ENCODE results near the gene BTN3A1.
"Not testable (repeated sequence)": the region's sequence is repeated elsewhere in the genome, so short reads cannot be mapped to it uniquely, and the experiment has no call there.

Gene BTN3A1

GRCh38 chr6:26431258-26432172 is 29.4 kb downstream of the BTN3A1 start:
- no peak for DNase-seq (ENCODE audit: low read depth, low spot score)
- H3K4me3 ChIP-seq (ENCODE audit: low read length), result no peak overlapping the region

- H3K4me3 ChIP-seq (ENCODE audit: low read length), result no peak overlapping the region
- no peak for DNase-seq (ENCODE audit: low read depth, low spot score)
Observed at GRCh38 chr6:26432627-26433201, 30.6 kb downstream of the BTN3A1 start.

DNA sequence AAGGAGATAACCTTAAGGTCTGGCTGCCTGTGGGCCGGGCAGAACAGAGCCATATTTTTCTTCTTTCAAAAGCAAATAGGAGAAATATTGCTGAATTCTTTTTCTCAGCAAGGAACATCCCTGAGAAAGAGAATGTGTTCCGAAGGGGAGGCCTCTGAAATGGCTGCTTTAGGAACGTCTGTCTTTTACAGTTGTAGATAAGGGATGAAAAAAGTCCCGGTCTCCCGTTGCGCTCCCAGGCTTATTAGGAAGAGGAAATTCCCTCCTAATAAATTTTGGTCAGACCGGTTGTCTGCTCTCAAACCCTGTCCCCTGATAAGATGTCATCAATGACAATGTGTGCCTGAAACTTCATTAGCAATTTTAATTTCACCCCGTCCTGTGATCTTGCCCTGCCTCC is 31.6 kb downstream of the BTN3A1 start:
- not testable (repeated sequence) for DNase-seq (ENCODE audit: low read depth, low spot score); H3K4me3 ChIP-seq (ENCODE audit: low read length)

DNA sequence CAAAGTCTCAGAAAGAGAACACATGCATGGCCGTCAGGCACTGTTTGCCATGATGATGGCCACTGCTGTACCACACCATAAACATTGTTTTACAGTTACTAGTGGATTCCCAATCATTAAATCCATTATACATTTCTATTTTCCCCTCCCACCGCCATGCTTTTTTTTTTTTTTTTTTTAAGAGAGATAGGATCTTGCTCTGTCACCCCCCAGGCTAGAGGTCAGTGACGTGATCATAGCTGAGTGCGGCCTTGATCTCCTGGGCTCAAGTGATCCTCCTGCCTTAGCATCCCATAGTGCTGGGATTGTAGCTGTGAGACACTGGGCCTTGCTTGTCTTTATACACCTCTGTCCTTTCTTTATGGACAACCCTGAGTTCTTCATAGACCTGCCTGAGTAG is 33.9 kb downstream of the BTN3A1 start:
- H3K4me3 ChIP-seq (ENCODE audit: low read length), result no peak overlapping the region
- DNase-seq (ENCODE audit: low read depth, low spot score), result no peak

- DNase-seq (ENCODE audit: low read depth, low spot score), result no peak
- no peak overlapping the region for H3K4me3 ChIP-seq (ENCODE audit: low read length)
Observed at GRCh38 chr6:26437550-26437949, 35.5 kb downstream of the BTN3A1 start.

GRCh38 chr6:26438000-26438399 is 35.9 kb downstream of the BTN3A1 start:
- H3K4me3 ChIP-seq (ENCODE audit: low read length), result no peak overlapping the region
- no peak for DNase-seq (ENCODE audit: low read depth, low spot score)

DNA sequence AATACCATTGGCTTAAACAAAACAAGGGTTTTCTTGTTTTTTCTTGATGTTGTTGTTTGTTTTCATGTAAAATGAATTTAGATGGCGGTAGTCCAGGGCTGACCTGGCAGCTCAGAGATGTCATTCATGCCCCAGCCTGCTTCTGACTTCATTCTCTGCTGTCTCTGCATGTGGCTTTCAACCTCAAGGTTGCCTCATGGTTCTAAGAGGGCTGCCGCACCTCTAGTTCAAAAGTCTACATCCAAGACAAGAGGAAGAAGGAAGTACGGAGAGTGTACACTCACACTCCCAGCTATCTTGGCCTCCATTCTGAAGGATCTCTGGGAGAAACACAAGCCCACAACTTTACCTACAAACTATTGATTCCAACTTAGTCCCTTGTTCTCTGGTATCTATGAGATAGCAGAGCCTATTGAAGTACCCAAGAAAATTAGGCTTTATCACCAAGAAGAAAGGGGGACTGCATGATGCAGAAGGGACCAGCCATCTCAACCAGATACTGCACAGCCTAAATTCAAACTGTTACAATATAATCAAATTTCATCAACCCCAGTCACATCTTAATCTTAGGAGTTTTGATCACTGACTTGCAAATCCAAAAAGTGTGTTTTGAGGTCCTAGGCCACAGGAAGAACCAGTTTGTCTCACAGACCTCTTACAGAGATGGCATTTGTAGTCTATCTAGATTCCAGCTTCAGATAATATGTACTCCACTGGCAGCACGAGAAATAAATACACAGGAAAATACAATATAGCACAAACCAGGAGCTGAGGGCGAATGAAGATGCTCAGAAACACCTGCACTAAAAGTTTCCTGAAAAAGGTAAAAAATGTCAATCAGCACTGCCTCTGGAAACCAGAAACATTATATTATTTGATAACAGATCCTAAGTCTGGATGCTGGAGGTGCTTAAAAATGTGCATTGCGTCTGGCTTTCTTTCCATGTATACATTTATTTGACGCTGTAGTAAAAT is 37.4 kb downstream of the BTN3A1 start:
- no peak for DNase-seq (ENCODE audit: low read depth, low spot score)
- H3K4me3 ChIP-seq (ENCODE audit: low read length), result peak overlapping the region; percentile 76

GRCh38 chr6:26440977-26441358 is 38.9 kb downstream of the BTN3A1 start:
- no peak for DNase-seq (ENCODE audit: low read depth, low spot score)
- peak overlapping the region; percentile 76 for H3K4me3 ChIP-seq (ENCODE audit: low read length)

DNA sequence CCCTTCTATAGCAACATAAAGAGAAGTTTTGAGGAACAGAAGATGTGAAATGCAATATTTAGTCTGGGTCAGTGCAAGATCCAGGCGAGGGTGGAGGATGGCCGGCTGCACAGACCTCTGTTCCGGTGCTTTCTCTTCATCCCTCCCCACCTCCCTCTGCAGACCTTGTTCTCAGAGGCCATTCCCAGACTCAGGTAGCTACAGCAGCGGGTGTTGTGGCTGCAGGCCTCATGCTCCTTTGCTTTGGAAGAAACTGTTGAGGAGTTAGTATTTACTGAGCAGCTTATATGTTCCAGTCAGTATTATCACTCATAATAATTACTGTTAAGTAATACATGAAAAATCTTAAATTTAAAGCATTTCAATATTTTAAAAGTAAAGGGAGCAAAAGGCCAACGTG is 39.9 kb downstream of the BTN3A1 start:
- DNase-seq (ENCODE audit: low read depth, low spot score), result no peak
- H3K4me3 ChIP-seq (ENCODE audit: low read length), result no peak overlapping the region

DNA sequence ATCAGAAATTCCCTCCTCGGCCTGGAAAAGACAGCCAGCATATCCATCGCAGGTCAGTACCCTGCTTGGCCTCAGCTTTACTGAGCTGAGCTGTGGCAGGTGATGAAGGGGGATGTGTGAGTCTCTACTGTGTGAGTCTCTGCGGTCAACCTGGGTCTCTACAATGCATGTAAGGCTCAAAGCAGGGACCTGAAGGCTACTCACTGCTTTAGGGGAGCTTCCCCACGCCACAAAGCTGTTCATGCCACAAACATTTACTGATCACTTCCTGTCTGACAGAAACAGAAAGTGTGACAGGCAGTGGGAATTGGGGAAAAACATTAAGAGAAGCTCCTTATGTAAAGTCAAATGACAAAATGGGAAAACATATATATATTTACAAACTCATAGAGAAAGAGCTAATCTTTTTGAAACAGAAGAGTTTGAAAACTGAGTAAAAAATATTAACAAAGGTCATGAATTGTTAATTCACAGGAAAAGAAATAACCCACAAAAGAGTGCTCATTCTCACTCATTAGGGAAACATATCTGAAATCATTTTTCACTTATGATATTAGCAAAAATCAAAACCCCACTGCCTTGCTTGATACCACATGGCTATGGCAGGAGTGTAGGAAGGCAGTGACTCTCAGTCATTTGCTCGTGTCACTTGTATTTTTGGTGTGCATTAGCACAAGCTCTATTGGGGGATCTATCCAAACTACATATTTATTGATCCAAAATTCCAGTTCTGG is 44.0 kb downstream of the BTN3A1 start:
- no peak for DNase-seq (ENCODE audit: low read depth, low spot score)
- no peak overlapping the region for H3K4me3 ChIP-seq (ENCODE audit: low read length)

DNA sequence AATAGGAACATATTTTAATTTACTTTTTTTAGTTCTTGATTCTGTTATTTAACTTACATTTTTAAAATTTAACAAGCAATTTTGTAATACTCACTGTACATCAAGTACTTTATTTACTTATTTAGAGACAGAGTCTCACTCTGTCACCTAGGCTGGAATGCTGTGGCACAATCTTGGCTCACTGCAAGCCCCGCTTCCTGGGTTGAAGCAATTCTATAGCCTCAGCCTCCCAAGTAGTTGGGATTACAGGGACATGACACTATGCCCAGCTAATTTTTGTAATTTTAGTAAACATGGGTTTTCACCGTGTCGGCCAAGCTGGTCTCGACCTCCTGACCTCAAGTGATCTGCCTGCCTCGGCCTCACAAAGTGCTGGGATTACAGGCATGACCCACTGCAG is 45.2 kb downstream of the BTN3A1 start:
- H3K4me3 ChIP-seq (ENCODE audit: low read length), result no peak overlapping the region

GRCh38 chr6:26450240-26450639 is 48.2 kb downstream of the BTN3A1 start:
- no peak for DNase-seq (ENCODE audit: low read depth, low spot score)
- no peak overlapping the region for H3K4me3 ChIP-seq (ENCODE audit: low read length)

More for the DNA sequence above, 45.2 kb downstream of the BTN3A1 start:
- DNase-seq (ENCODE audit: low read depth, low spot score), result no peak

GRCh38 chr6:26452631-26453235 is 50.7 kb downstream of the BTN3A1 start:
- no peak for DNase-seq (ENCODE audit: low read depth, low spot score)
- H3K4me3 ChIP-seq (ENCODE audit: low read length), result no peak overlapping the region

GRCh38 chr6:26454631-26455030 is 52.6 kb downstream of the BTN3A1 start:
- H3K4me3 ChIP-seq (ENCODE audit: low read length), result no peak overlapping the region
- DNase-seq (ENCODE audit: low read depth, low spot score), result no peak

DNA sequence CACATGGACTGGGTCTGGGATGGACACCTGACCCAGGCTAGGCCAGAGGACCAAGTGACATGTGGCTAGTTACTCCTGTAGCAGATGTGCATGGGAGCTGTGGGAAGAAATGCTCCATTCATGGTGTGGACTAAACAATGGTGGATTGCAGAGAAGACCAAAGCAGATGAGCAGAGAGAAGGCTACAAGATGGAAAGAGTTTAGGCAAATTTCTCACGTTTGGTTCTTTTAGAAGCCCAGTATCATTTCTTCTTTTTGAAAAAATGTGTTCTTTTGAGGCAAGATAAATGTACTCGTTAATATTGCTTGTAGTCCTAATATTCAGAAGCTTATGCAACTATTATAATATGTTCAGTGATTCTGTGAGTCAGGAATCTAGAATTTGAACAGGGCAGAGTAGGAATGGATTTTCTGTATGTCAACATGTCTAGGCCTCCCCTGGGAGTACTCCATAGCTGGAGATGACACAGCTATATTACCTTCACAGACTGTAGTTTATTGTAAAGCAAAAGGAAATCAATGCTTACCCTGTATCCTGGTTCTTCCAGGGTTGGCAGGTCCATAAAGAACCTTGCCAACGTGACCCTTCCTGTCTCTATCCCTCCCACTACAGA is 53.4 kb downstream of the BTN3A1 start:
- no peak for DNase-seq (ENCODE audit: low read depth, low spot score)
- H3K4me3 ChIP-seq (ENCODE audit: low read length), result no peak overlapping the region

GRCh38 chr6:26457264-26457805 is 55.3 kb downstream of the BTN3A1 start:
- DNase-seq (ENCODE audit: low read depth, low spot score), result no peak
- H3K4me3 ChIP-seq (ENCODE audit: low read length), result peak overlapping the region; percentile 90

GRCh38 chr6:26457806-26458688 is 56.0 kb downstream of the BTN3A1 start, which contains the start of gene BTN2A1:
BTN2A1 (plus strand) TSS chr6:26457955; CDS start chr6:26458637, 682 bp downstream.
- peak within 1 kb of the TSS; percentile 90 for H3K4me3 ChIP-seq (ENCODE audit: low read length)
- DNase-seq (ENCODE audit: low read depth, low spot score), result peak; percentile 90
